Measurements from ENCODE around the gene PANK2. TPM values are rescaled to one million over a fixed set of nuclear protein-coding genes. Genes with fewer than 3 reads are reported as not detected.

PANK2 gene
- total RNA-seq, 1 experiment from 2014 or later, result 62.7 TPM

DNA sequence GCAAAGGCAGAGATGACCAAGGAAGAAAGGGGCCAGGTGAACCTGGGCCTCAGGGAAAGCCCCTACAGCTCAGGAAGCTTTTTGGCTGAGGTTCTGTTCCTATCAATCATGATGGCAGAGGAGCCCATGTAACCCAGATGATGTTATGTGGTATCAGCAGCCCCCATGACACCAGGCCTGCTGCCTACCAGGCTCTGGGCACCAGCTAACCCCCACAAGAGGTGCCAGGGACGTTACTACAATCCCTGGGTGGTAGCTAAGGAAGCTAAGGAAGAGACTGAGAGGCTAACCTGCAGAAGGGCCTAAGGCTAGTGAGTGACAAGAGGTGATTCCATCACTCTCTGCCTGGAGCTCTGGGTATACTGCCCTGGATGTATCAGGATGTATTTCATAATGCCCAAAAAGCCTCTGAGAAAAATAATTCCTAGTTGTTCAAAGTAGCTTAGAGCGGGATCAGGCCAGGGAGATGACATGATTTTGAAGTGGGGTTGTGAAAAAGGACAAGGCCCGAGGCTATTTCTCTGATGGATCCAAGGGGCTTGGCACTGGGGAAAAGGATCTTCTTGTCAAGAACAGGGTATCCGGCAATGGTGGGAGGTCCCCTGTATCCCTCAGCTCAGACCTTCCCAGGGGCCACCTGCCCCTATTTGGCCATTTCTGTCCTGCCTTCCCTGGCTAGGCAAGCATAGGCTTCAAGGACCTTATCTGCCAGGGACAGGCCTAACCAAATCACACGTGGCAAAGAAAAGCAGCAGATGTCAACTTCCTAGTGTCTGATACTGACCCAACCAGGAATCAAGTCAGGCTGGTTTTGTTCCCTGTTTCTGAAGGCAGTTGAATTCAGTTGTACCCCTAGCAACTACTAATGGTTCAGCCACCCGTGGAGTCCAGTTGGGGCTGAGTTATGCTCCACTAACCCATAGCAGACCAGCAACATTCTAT is 41.3 kb downstream of the PANK2 start (continued):
- TF ChIP-seq, protein P1, sequence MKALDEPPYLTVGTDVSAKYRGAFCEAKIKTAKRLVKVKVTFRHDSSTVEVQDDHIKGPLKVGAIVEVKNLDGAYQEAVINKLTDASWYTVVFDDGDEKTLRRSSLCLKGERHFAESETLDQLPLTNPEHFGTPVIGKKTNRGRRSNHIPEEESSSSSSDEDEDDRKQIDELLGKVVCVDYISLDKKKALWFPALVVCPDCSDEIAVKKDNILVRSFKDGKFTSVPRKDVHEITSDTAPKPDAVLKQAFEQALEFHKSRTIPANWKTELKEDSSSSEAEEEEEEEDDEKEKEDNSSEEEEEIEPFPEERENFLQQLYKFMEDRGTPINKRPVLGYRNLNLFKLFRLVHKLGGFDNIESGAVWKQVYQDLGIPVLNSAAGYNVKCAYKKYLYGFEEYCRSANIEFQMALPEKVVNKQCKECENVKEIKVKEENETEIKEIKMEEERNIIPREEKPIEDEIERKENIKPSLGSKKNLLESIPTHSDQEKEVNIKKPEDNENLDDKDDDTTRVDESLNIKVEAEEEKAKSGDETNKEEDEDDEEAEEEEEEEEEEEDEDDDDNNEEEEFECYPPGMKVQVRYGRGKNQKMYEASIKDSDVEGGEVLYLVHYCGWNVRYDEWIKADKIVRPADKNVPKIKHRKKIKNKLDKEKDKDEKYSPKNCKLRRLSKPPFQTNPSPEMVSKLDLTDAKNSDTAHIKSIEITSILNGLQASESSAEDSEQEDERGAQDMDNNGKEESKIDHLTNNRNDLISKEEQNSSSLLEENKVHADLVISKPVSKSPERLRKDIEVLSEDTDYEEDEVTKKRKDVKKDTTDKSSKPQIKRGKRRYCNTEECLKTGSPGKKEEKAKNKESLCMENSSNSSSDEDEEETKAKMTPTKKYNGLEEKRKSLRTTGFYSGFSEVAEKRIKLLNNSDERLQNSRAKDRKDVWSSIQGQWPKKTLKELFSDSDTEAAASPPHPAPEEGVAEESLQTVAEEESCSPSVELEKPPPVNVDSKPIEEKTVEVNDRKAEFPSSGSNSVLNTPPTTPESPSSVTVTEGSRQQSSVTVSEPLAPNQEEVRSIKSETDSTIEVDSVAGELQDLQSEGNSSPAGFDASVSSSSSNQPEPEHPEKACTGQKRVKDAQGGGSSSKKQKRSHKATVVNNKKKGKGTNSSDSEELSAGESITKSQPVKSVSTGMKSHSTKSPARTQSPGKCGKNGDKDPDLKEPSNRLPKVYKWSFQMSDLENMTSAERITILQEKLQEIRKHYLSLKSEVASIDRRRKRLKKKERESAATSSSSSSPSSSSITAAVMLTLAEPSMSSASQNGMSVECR (CRISPR knock-in tag; IDR thresholded peaks at IDR 0.05; ENCODE audit: borderline replicate concordance), result no peak
- no peak for TF ChIP-seq ETV6 (CRISPR knock-in tag; IDR thresholded peaks at IDR 0.05)
- no peak for TF ChIP-seq NR1H2 (CRISPR knock-in tag; IDR thresholded peaks at IDR 0.05)
- no peak for TF ChIP-seq ZNF423 (CRISPR knock-in tag; IDR thresholded peaks at IDR 0.05)
- TF ChIP-seq, protein P2, sequence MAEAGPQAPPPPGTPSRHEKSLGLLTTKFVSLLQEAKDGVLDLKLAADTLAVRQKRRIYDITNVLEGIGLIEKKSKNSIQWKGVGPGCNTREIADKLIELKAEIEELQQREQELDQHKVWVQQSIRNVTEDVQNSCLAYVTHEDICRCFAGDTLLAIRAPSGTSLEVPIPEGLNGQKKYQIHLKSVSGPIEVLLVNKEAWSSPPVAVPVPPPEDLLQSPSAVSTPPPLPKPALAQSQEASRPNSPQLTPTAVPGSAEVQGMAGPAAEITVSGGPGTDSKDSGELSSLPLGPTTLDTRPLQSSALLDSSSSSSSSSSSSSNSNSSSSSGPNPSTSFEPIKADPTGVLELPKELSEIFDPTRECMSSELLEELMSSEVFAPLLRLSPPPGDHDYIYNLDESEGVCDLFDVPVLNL (CRISPR knock-in tag; IDR thresholded peaks at IDR 0.05; ENCODE audit: borderline replicate concordance, low read depth), result no peak
- TF ChIP-seq, protein P3, sequence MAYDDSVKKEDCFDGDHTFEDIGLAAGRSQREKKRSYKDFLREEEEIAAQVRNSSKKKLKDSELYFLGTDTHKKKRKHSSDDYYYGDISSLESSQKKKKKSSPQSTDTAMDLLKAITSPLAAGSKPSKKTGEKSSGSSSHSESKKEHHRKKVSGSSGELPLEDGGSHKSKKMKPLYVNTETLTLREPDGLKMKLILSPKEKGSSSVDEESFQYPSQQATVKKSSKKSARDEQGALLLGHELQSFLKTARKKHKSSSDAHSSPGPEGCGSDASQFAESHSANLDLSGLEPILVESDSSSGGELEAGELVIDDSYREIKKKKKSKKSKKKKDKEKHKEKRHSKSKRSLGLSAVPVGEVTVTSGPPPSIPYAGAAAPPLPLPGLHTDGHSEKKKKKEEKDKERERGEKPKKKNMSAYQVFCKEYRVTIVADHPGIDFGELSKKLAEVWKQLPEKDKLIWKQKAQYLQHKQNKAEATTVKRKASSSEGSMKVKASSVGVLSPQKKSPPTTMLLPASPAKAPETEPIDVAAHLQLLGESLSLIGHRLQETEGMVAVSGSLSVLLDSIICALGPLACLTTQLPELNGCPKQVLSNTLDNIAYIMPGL (CRISPR knock-in tag; IDR thresholded peaks at IDR 0.05), result no peak
- TF ChIP-seq AR (CRISPR knock-in tag; IDR thresholded peaks at IDR 0.05), result peak; percentile 80; the same call in 1 of the 2 replicates
- no peak for TF ChIP-seq ZNF416 (CRISPR knock-in tag; IDR thresholded peaks at IDR 0.05)
- no peak for TF ChIP-seq SMAD3 (CRISPR knock-in tag; IDR thresholded peaks at IDR 0.05; ENCODE audit: borderline replicate concordance)
- no peak for TF ChIP-seq USF1 (CRISPR knock-in tag; IDR thresholded peaks at IDR 0.05)
- no peak for TF ChIP-seq E2F5 (CRISPR knock-in tag; IDR thresholded peaks at IDR 0.05)
- TF ChIP-seq NFE2L1 (CRISPR knock-in tag; IDR thresholded peaks at IDR 0.05), result no peak
- TF ChIP-seq NFATC4 (CRISPR knock-in tag; IDR thresholded peaks at IDR 0.05), result peak; percentile 70; the same call in 1 of the 2 replicates
- TF ChIP-seq GTF2I (CRISPR knock-in tag; conservative IDR thresholded peaks at IDR 0.05), result no peak
- no peak for TF ChIP-seq FOXP1 (CRISPR knock-in tag; IDR thresholded peaks at IDR 0.05; ENCODE audit: borderline replicate concordance)
- no peak for TF ChIP-seq PRDM15 (CRISPR knock-in tag; IDR thresholded peaks at IDR 0.05)
- TF ChIP-seq CREB1 (CRISPR knock-in tag; IDR thresholded peaks at IDR 0.05), result no peak
- peak; percentile 59; the same call in 1 of the 2 replicates for TF ChIP-seq RORB (CRISPR knock-in tag; IDR thresholded peaks at IDR 0.05)
- no peak for TF ChIP-seq NR3C1 (CRISPR knock-in tag; conservative IDR thresholded peaks at IDR 0.05; ENCODE audit: low read depth)
- TF ChIP-seq, protein P4, sequence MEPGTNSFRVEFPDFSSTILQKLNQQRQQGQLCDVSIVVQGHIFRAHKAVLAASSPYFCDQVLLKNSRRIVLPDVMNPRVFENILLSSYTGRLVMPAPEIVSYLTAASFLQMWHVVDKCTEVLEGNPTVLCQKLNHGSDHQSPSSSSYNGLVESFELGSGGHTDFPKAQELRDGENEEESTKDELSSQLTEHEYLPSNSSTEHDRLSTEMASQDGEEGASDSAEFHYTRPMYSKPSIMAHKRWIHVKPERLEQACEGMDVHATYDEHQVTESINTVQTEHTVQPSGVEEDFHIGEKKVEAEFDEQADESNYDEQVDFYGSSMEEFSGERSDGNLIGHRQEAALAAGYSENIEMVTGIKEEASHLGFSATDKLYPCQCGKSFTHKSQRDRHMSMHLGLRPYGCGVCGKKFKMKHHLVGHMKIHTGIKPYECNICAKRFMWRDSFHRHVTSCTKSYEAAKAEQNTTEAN (CRISPR knock-in tag; IDR thresholded peaks at IDR 0.05), result no peak
- no peak for TF ChIP-seq ZNF317 (CRISPR knock-in tag; IDR thresholded peaks at IDR 0.05; ENCODE audit: borderline replicate concordance, low read depth)
